Renal pelvis (tissue), 12 donors: ENCODE results near the gene PDCD6IP. TPM values are rescaled to one million over a fixed set of nuclear protein-coding genes. Genes with fewer than 3 reads are reported as not detected.
A peak's percentile ranks its signal among the peaks of the same experiment; 100 is the strongest.
"Not testable (repeated sequence)": the region's sequence is repeated elsewhere in the genome, so short reads cannot be mapped to it uniquely, and the experiment has no call there.

ENCODE experiments used
- DNase-seq: peaks from one replicate; pipeline ENCODE4 v3.0.0-alpha.2; 2013
- long read RNA-seq, 16 experiments: transcript quantifications; one replicate each; lab custom pipeline, GENCODE V29; 2026
- polyA plus RNA-seq, 3 donors: library from polyadenylated mRNA; unstranded; fragments of 120-200 nt; gene quantifications; one replicate each; pipeline ENCODE4 v1.2.1, GENCODE V29; 2013; ENCODE audit not compliant: insufficient read length in 3 of 3

PDCD6IP gene
- 100 to 1,000 TPM; 130 to 173 (median 159) TPM for polyA plus RNA-seq
- long read RNA-seq, donor 1, full-length matches to known transcripts = 10 of 16 reads
- long read RNA-seq, donor 1, partial matches to known transcripts = 6 of 16 reads
- long read RNA-seq, donor 1, other reads (novel, unspliced or antisense) = 0 of 16 reads
- long read RNA-seq, donor 2, full-length matches to known transcripts = 10 of 17 reads
- long read RNA-seq, donor 2, partial matches to known transcripts = 7 of 17 reads
- long read RNA-seq, donor 2, other reads (novel, unspliced or antisense) = 0 of 17 reads
- long read RNA-seq, donor 3, full-length matches to known transcripts = 8 of 21 reads
- long read RNA-seq, donor 3, partial matches to known transcripts = 13 of 21 reads
- long read RNA-seq, donor 3, other reads (novel, unspliced or antisense) = 0 of 21 reads
- long read RNA-seq, donor 4, full-length matches to known transcripts = 8 of 44 reads
- long read RNA-seq, donor 4, partial matches to known transcripts = 36 of 44 reads
- long read RNA-seq, donor 4, other reads (novel, unspliced or antisense) = 0 of 44 reads
- long read RNA-seq, donor 5, full-length matches to known transcripts = 4 of 23 reads
- long read RNA-seq, donor 5, partial matches to known transcripts = 19 of 23 reads
- long read RNA-seq, donor 5, other reads (novel, unspliced or antisense) = 0 of 23 reads
- long read RNA-seq, donor 6, full-length matches to known transcripts = 12 of 60 reads
- long read RNA-seq, donor 6, partial matches to known transcripts = 48 of 60 reads
- long read RNA-seq, donor 6, other reads (novel, unspliced or antisense) = 0 of 60 reads
- long read RNA-seq, donor 7, full-length matches to known transcripts = 17 of 73 reads
- long read RNA-seq, donor 7, partial matches to known transcripts = 56 of 73 reads
- long read RNA-seq, donor 7, other reads (novel, unspliced or antisense) = 0 of 73 reads
- long read RNA-seq, donor 8, full-length matches to known transcripts = 6 of 12 reads
- long read RNA-seq, donor 8, partial matches to known transcripts = 6 of 12 reads
- long read RNA-seq, donor 8, other reads (novel, unspliced or antisense) = 0 of 12 reads
- long read RNA-seq, donor 9, full-length matches to known transcripts = 11 of 52 reads
- long read RNA-seq, donor 9, partial matches to known transcripts = 41 of 52 reads
- long read RNA-seq, donor 9, other reads (novel, unspliced or antisense) = 0 of 52 reads
- long read RNA-seq, donor 10, full-length matches to known transcripts = 11 of 33 reads
- long read RNA-seq, donor 10, partial matches to known transcripts = 22 of 33 reads
- long read RNA-seq, donor 10, other reads (novel, unspliced or antisense) = 0 of 33 reads
- long read RNA-seq, donor 11, full-length matches to known transcripts = 6 of 37 reads
- long read RNA-seq, donor 11, partial matches to known transcripts = 31 of 37 reads
- long read RNA-seq, donor 11, other reads (novel, unspliced or antisense) = 0 of 37 reads
- long read RNA-seq, donor 12, full-length matches to known transcripts = 23 of 53 reads
- long read RNA-seq, donor 12, partial matches to known transcripts = 30 of 53 reads
- long read RNA-seq, donor 12, other reads (novel, unspliced or antisense) = 0 of 53 reads
- long read RNA-seq, donor 13, full-length matches to known transcripts = 3 of 29 reads
- long read RNA-seq, donor 13, partial matches to known transcripts = 26 of 29 reads
- long read RNA-seq, donor 13, other reads (novel, unspliced or antisense) = 0 of 29 reads
- long read RNA-seq, donor 14 = 0 reads
- long read RNA-seq, donor 15, full-length matches to known transcripts = 12 of 30 reads
- long read RNA-seq, donor 15, partial matches to known transcripts = 18 of 30 reads
- long read RNA-seq, donor 15, other reads (novel, unspliced or antisense) = 0 of 30 reads
- long read RNA-seq, donor 16, full-length matches to known transcripts = 12 of 62 reads
- long read RNA-seq, donor 16, partial matches to known transcripts = 50 of 62 reads
- long read RNA-seq, donor 16, other reads (novel, unspliced or antisense) = 0 of 62 reads

- DNase-seq = peak; percentile 89
These were observed at the start of gene PDCD6IP for GRCh38 chr3:33798418-33799201. PDCD6IP (plus strand) TSS chr3:33798630; CDS start chr3:33798729, 99 bp downstream.

- DNase-seq = no peak
These were observed 48.8 kb upstream of the PDCD6IP start for GRCh38 chr3:33749546-33750210.

- no peak for DNase-seq
These were observed 48.2 kb upstream of the PDCD6IP start for GRCh38 chr3:33750211-33750548.

- DNase-seq = no peak
These were observed 47.1 kb upstream of the PDCD6IP start for GRCh38 chr3:33751336-33751735.

- DNase-seq = not testable (repeated sequence)
These were observed 44.0 kb upstream of the PDCD6IP start for GRCh38 chr3:33754391-33754790.

GRCh38 chr3:33758281-33758680 is 40.1 kb upstream of the PDCD6IP start:
- DNase-seq = no peak

GRCh38 chr3:33758864-33759263 is 39.6 kb upstream of the PDCD6IP start:
- DNase-seq = no peak

- DNase-seq = no peak
These were observed 29.7 kb upstream of the PDCD6IP start for GRCh38 chr3:33768578-33769330.

- DNase-seq = no peak
These were observed 24.8 kb upstream of the PDCD6IP start for GRCh38 chr3:33773637-33774036.

GRCh38 chr3:33775363-33775762 is 23.1 kb upstream of the PDCD6IP start:
- no peak for DNase-seq

GRCh38 chr3:33777996-33778395 is 20.4 kb upstream of the PDCD6IP start:
- DNase-seq = no peak

- DNase-seq = no peak
These were observed 18.7 kb upstream of the PDCD6IP start for GRCh38 chr3:33779751-33780150.

GRCh38 chr3:33781413-33781812 is 17.0 kb upstream of the PDCD6IP start:
- not testable (repeated sequence) for DNase-seq

- DNase-seq = no peak
These were observed 11.7 kb upstream of the PDCD6IP start for GRCh38 chr3:33786565-33787327.

- peak; percentile 60 for DNase-seq
These were observed 11.0 kb upstream of the PDCD6IP start for GRCh38 chr3:33787328-33788009.

GRCh38 chr3:33789183-33789954 is 9.1 kb upstream of the PDCD6IP start:
- no peak for DNase-seq
